Ishikawa (cell line): ENCODE results near the gene EFNB1.

Source experiments
- CEBPB ChIP-seq: IDR thresholded peaks from 2 replicates; pipeline ENCODE4 v1.6.1; 2012
- CREB1 ChIP-seq: IDR thresholded peaks from 2 replicates; pipeline ENCODE4 v1.6.1; 2012; ENCODE audit warnings: low read depth
- EGR1 ChIP-seq: IDR thresholded peaks from 2 replicates; pipeline ENCODE4 v1.6.1; 2012
- EP300 ChIP-seq: IDR thresholded peaks from 2 replicates; pipeline ENCODE4 v1.6.1; 2012; ENCODE audit warnings: borderline replicate concordance
- FOXM1 ChIP-seq: IDR thresholded peaks from 2 replicates; pipeline ENCODE4 v1.6.1; 2012; ENCODE audit warnings: low read depth, borderline replicate concordance
- MAX ChIP-seq: IDR thresholded peaks from 2 replicates; pipeline ENCODE4 v1.6.1; 2012
- NFIC ChIP-seq: IDR thresholded peaks from 2 replicates; pipeline ENCODE4 v1.6.1; 2012
- REST ChIP-seq: IDR thresholded peaks from 2 replicates; pipeline ENCODE4 v1.6.1; 2012; ENCODE audit warnings: low read depth, mild to moderate bottlenecking
- TAF1 ChIP-seq: IDR thresholded peaks from 2 replicates; pipeline ENCODE4 v1.6.1; 2012; ENCODE audit warnings: low read depth, mild to moderate bottlenecking
- TEAD4 ChIP-seq: IDR thresholded peaks from 2 replicates; pipeline ENCODE4 v1.6.1; 2012
- USF1 ChIP-seq: IDR thresholded peaks from 2 replicates; pipeline ENCODE4 v1.6.1; 2012
- YY1 ChIP-seq: IDR thresholded peaks from 2 replicates; pipeline ENCODE4 v1.6.1; 2012; ENCODE audit warnings: low read depth
- ZBTB7A ChIP-seq: IDR thresholded peaks from 2 replicates; pipeline ENCODE4 v1.6.1; 2012; ENCODE audit warnings: low read depth

- TF ChIP-seq EP300 = no peak
- no peak for TF ChIP-seq MAX
- no peak for TF ChIP-seq FOXM1
- TF ChIP-seq TEAD4 = no peak
- no peak for TF ChIP-seq TAF1
- no peak for TF ChIP-seq NFIC
- no peak for TF ChIP-seq YY1
- no peak for TF ChIP-seq REST
- no peak for TF ChIP-seq USF1
- no peak for TF ChIP-seq ZBTB7A
- TF ChIP-seq CEBPB = no peak
- no peak for TF ChIP-seq CREB1
- no peak for TF ChIP-seq EGR1
Measured at GRCh38 chrX:68840256-68840655, 11.4 kb downstream of the EFNB1 start.
